GM06990 (cell line): ENCODE data around the gene TNFRSF4.

Experiments used
- DNase-seq: peaks from one replicate; pipeline ENCODE4 v3.0.0-alpha.2; 2011; ENCODE audit not compliant: insufficient read length; ENCODE audit errors: extremely low read depth
- H3K27me3 ChIP-seq: replicated peaks from 2 replicates; pipeline ENCODE4 v1.6.0; 2011; ENCODE audit warnings: low read length; ENCODE audit not compliant: control insufficient read depth, insufficient read depth
- H3K36me3 ChIP-seq: 2 replicates; pipeline ENCODE4 v1.5.1; 2011; ENCODE audit warnings: low read length; ENCODE audit not compliant: control insufficient read depth, insufficient read depth
- H3K4me3 ChIP-seq: replicated peaks from 2 replicates; pipeline ENCODE4 v1.5.1; 2011; ENCODE audit warnings: low read depth, mild to moderate bottlenecking, control low read depth, low read length
- CTCF ChIP-seq: IDR thresholded peaks from 2 replicates; pipeline ENCODE4 v1.5.1; 2011; ENCODE audit warnings: low read length, control low read depth, mild to moderate bottlenecking, inconsistent platforms; ENCODE audit not compliant: insufficient read depth, poor library complexity, severe bottlenecking

TNFRSF4 gene

GRCh38 chr1:1232208-1232795 lies 18.3 kb upstream of the TNFRSF4 start, which contains the start of gene B3GALT6:
TSS of gene B3GALT6 (plus strand) at chr1:1232237. CDS start at chr1:1232279, 42 bp downstream.
- no peak for DNase-seq
- Histone ChIP-seq H3K36me3 (peaks cover 16% of the 10 kb centered on the region), H3K4me3 (peak within 1 kb of the TSS; percentile 95), H3K27me3 (no peaks in the 10 kb centered on the region)
- no peak for TF ChIP-seq CTCF

GRCh38 chr1:1231400-1232207 lies 17.7 kb upstream of the TNFRSF4 start, which contains the start of gene SDF4:
TSS of gene SDF4 (minus strand) at chr1:1232001. CDS start at chr1:1228772, 3,229 bp downstream.
- no peaks in the 10 kb centered on the region for H3K27me3 ChIP-seq
- H3K4me3 ChIP-seq: peak within 1 kb of the TSS; percentile 95
- H3K36me3 ChIP-seq: peaks cover 20% of the 10 kb centered on the region
- peak; percentile 98 for DNase-seq
- no peak for TF ChIP-seq CTCF

DNA sequence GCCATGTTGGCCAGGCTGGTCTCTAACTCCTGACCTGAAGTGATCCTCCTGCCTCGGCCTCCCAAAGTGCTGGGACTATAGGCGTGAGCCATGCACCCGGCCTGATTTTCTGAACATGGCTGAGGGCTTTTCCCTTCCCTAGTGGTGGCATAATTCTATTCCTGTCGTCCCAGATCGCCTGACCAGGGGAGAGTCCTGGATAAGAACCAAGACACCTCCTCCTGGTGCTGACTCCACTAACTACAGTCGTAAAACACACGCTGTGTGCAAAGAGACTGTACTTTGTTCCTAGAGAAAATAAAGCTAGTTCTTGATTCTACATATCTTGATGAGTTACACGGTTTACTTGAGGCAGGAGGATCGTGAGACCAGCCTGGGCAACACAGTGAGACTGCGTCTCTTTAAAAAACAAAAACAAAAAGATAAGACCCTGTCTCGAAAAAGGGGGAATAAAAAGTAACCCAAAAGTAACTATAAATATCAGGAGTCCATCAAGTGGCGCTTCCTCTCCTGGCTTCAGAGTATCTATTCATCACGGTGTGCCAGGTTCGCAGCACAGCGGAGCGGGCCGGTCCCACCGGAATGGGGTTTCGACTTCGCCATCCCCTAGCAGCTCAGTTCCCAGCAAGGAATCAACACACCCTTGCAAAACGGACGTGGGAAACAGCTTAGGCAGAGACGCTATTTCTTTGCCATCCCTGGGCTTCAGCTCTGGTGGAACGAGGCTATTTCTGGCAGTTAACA lies 16.9 kb upstream of the TNFRSF4 start:
- Histone ChIP-seq H3K36me3 (peaks cover 23% of the 10 kb centered on the region), H3K27me3 (no peaks in the 10 kb centered on the region), H3K4me3 (peak overlapping the region; percentile 95)
- DNase-seq: no peak
- no peak for TF ChIP-seq CTCF

- no peak for DNase-seq
- no peaks in the 10 kb centered on the region for H3K27me3 ChIP-seq
- no peak overlapping the region for H3K4me3 ChIP-seq
- H3K36me3 ChIP-seq: peaks cover 31% of the 10 kb centered on the region
- no peak for TF ChIP-seq CTCF
Measured at GRCh38 chr1:1229770-1230169, 15.8 kb upstream of the TNFRSF4 start.

DNA sequence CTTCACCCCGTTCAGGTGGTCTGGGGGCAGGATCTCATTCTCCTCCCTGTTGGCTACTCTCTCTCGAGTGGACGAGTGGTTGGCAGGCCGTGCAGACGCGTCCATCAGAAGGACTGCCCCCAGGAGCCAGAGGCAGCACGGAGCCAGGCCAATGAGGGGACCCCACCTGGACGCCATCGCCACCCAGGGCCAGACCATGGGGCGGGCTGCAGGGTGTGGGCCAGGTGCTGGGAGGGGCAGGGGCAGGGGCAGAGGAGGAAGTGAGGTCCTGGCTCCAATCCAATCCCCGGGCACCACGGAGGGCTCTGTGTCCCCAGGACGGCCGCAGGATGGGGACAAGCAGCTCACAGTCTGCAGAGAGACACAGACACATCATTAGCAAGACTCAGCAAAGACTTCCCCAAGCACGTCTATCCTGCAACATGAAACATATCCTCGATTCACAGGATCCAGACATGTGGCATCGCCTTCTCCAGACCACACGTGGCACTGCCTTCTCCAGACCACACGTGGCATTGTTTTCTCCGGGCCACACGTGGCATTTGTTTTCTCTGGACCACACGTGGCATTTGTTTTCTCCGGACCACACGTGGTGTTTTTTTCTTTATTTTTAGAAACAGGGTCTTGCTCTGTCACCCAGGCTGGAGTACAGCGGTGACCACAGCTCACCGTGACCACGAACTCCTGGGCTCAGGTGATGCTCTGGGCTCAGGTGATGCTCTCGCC lies 14.8 kb upstream of the TNFRSF4 start:
- Histone ChIP-seq H3K27me3 (no peaks in the 10 kb centered on the region), H3K4me3 (no peak overlapping the region), H3K36me3 (peaks cover 31% of the 10 kb centered on the region)
- no peak for DNase-seq
- no peak for TF ChIP-seq CTCF
